ENCODE data around the gene NFATC2. TPM values are rescaled to one million over a fixed set of nuclear protein-coding genes. Genes with fewer than 3 reads are reported as not detected.

The NFATC2 gene
- total RNA-seq, 4 donors from 2014 or later: 5.3 to 22.5 (median 11.5) TPM

DNA sequence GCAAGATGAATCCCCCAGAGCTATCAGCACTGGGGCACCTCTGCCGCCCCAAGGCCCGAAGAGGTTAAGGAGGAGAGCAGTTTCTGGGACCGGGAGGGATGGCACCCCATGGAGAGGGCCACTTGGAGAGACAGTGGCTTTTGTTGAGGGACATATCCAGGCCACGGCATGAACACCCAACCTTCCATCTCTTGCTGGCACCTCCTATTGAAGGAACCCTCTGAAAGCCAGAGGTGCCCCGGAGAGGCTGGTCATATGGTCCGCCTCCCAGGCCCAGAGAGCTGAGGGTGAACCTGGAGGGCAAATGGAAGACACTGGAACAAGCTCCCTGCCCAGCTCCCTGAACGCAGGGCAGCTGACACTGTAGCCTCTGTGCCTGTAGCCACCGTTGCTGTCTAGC, 167.0 kb downstream of the NFATC2 start:
- Histone ChIP-seq H3K4me3 (no peak overlapping the region), H3K27me3 (no peaks in the 10 kb centered on the region), H3K36me3 (no peaks in the 10 kb centered on the region), H3K27ac (no peak overlapping the region), H3K4me1 (no peaks in the 10 kb centered on the region), H3K9me3 (no peaks in the 10 kb centered on the region)
- 86 to 100% methylated on average over 2 to 8 of the region's 8 CpGs for WGBS, 2 donors (ENCODE audit: low coverage in 1 of 2)
- in situ Hi-C loops (cut with MboI; ENCODE audit: low pct_ligation_motif_present in 1 of 4, low pct_unique_long_range_greater_than_20kb in 1 of 4, low sequenced_read_pairs in 3 of 4) (loop anchor here in 2 of 4 donors (10.0 to 25.0 kb wide), 2 partner anchors 212 to 219 kb away; no protein-coding TSS in a partner anchor), intact Hi-C loops (cut with DNase I; ENCODE audit: low total_unique reads) (no loop called here)
- TF ChIP-seq POLR2A (IDR thresholded peaks at IDR 0.05) (no peak), EP300 (IDR thresholded peaks at IDR 0.05; ENCODE audit: low read depth) (no peak), POLR2AphosphoS5 (IDR thresholded peaks at IDR 0.05) (no peak)
- TF ChIP-seq, protein P1, sequence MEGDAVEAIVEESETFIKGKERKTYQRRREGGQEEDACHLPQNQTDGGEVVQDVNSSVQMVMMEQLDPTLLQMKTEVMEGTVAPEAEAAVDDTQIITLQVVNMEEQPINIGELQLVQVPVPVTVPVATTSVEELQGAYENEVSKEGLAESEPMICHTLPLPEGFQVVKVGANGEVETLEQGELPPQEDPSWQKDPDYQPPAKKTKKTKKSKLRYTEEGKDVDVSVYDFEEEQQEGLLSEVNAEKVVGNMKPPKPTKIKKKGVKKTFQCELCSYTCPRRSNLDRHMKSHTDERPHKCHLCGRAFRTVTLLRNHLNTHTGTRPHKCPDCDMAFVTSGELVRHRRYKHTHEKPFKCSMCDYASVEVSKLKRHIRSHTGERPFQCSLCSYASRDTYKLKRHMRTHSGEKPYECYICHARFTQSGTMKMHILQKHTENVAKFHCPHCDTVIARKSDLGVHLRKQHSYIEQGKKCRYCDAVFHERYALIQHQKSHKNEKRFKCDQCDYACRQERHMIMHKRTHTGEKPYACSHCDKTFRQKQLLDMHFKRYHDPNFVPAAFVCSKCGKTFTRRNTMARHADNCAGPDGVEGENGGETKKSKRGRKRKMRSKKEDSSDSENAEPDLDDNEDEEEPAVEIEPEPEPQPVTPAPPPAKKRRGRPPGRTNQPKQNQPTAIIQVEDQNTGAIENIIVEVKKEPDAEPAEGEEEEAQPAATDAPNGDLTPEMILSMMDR (IDR thresholded peaks at IDR 0.05): no peak
- DNase-seq: no peak

- Histone ChIP-seq H3K9me3 (no peaks in the 10 kb centered on the region), H3K36me3 (no peaks in the 10 kb centered on the region), H3K4me3 (no peak overlapping the region), H3K27ac (no peak overlapping the region), H3K27me3 (no peaks in the 10 kb centered on the region), H3K4me1 (no peaks in the 10 kb centered on the region)
- in situ Hi-C loops (cut with MboI; ENCODE audit: low pct_ligation_motif_present in 1 of 4, low pct_unique_long_range_greater_than_20kb in 1 of 4, low sequenced_read_pairs in 3 of 4): loop anchor here (5.0 to 25.0 kb wide), 3 partner anchors 212 to 220 kb away; no protein-coding TSS in a partner anchor
- no peak for DNase-seq
- WGBS, 2 donors (ENCODE audit: low coverage in 1 of 2): 89% methylated on average over 9 of the region's 9 CpGs; no CpG with 5 or more reads in 1 of the 2 donors
- intact Hi-C loops (cut with DNase I; ENCODE audit: low total_unique reads): loop anchor here (5.0 kb wide), 1 partner anchor 217 kb away; no protein-coding TSS in a partner anchor
- no peak for TF ChIP-seq POLR2AphosphoS5 (IDR thresholded peaks at IDR 0.05)
- TF ChIP-seq, protein P1 (IDR thresholded peaks at IDR 0.05): no peak
Measured at GRCh38 chr20:51374961-51375360, 167.6 kb downstream of the NFATC2 start.

DNA sequence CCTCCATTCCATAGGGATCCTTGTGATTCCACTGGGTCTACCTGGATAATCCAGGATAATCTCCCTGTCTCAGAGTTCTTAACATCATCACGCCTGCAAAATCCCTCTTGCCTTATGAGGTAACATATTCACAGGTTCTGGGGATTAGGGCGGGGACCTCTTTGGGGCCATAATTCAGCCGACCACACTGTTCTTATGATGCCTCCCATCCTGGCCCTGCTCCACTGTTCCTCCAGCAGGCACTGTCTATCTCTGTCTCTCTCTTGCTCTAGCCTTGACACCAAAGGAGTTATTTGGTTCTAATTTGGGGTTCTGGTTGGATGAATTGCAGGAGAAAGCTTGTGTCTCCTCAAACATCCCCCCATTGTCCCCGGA, 168.1 kb downstream of the NFATC2 start:
- H3K27ac ChIP-seq: no peak overlapping the region
- DNase-seq: no peak
- TF ChIP-seq, protein P1 (IDR thresholded peaks at IDR 0.05): no peak
- TF ChIP-seq POLR2A (IDR thresholded peaks at IDR 0.05): no peak
- TF ChIP-seq EP300 (IDR thresholded peaks at IDR 0.05; ENCODE audit: low read depth): no peak
- TF ChIP-seq POLR2AphosphoS5 (IDR thresholded peaks at IDR 0.05): no peak

DNA sequence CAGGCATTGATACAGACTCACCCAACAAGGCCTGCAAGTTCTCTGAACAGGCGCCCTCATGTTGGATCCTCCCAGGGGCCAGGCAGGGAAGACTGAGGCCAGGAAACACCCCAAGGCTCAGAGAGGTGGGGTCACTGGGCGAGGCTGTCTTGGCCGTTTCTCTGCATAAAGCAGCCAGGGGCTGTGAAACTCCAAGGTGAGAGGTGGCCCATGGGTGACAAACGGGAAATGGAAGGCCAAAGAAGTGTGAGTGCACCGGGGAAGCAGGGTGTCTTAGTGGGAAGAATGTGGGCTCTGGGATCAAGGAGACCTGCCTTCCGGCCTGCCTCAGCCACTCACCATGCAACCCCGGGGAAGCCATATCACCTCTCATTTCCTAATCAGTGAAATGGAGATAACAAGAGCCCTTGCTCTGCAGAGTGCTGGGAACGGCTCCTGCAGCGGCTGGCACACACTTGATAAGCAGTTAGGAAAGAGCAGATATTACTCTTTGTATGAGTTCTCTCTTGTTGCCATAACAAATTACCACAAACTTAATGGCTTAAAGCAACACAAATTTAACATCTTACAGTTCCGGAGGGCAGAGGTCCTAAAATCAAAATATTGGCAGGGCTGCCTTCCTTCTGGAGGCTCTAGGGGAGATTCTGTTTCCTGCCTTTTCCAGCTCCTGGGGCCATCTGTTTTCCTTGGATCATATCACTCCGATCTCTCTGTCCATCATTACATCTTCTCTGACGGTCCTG, 168.6 kb downstream of the NFATC2 start:
- 75 to 87% methylated on average over 6 to 12 of the region's 12 CpGs for WGBS, 2 donors (ENCODE audit: low coverage in 1 of 2)
- Histone ChIP-seq H3K27ac (no peak overlapping the region), H3K9me3 (no peaks in the 10 kb centered on the region), H3K27me3 (no peaks in the 10 kb centered on the region), H3K36me3 (no peaks in the 10 kb centered on the region), H3K4me3 (no peak overlapping the region), H3K4me1 (no peaks in the 10 kb centered on the region)
- no peak for DNase-seq
- TF ChIP-seq, protein P1 (IDR thresholded peaks at IDR 0.05): no peak
- TF ChIP-seq EP300 (IDR thresholded peaks at IDR 0.05; ENCODE audit: low read depth) (no peak), POLR2A (IDR thresholded peaks at IDR 0.05) (no peak), POLR2AphosphoS5 (IDR thresholded peaks at IDR 0.05) (no peak)
- in situ Hi-C loops (cut with MboI; ENCODE audit: low pct_ligation_motif_present in 1 of 4, low pct_unique_long_range_greater_than_20kb in 1 of 4, low sequenced_read_pairs in 3 of 4) (loop anchor here in 3 of 4 donors (5.0 to 10.0 kb wide), 2 partner anchors 218 to 221 kb away; no protein-coding TSS in a partner anchor), intact Hi-C loops (cut with DNase I; ENCODE audit: low total_unique reads) (loop anchor here (5.0 kb wide), 1 partner anchor 218 kb away; no protein-coding TSS in a partner anchor)

More for the DNA sequence above, 168.1 kb downstream of the NFATC2 start:
- no peaks in the 10 kb centered on the region for H3K9me3 ChIP-seq
- intact Hi-C loops (cut with DNase I; ENCODE audit: low total_unique reads): loop anchor here (5.0 kb wide), 1 partner anchor 218 kb away; no protein-coding TSS in a partner anchor
- H3K27me3 ChIP-seq: no peaks in the 10 kb centered on the region
- H3K36me3 ChIP-seq: no peaks in the 10 kb centered on the region
- no peak overlapping the region for H3K4me3 ChIP-seq
- in situ Hi-C loops (cut with MboI; ENCODE audit: low pct_ligation_motif_present in 1 of 4, low pct_unique_long_range_greater_than_20kb in 1 of 4, low sequenced_read_pairs in 3 of 4): loop anchor here in 3 of 4 donors (5.0 to 10.0 kb wide), 2 partner anchors 218 to 220 kb away; no protein-coding TSS in a partner anchor
- H3K4me1 ChIP-seq: no peaks in the 10 kb centered on the region
- 88% methylated on average over 4 of the region's 4 CpGs; no CpG with 5 or more reads in 1 of the 2 donors for WGBS, 2 donors (ENCODE audit: low coverage in 1 of 2)
